Neutrophil (primary cell): Measurements from ENCODE around the gene PEX11B.
A peak's percentile ranks its signal among the peaks of the same experiment; 100 is the strongest.
"Not testable (repeated sequence)": the region's sequence is repeated elsewhere in the genome, so short reads cannot be mapped to it uniquely, and the experiment has no call there.

Experiments used
- H3K27ac ChIP-seq: fragments of 200-600 bp; sonication (generic); 2 replicates; pipeline ENCODE4 v1.5.1; 2016; ENCODE audit warnings: mild to moderate bottlenecking, moderate library complexity
- H3K27me3 ChIP-seq: fragments of 200-600 bp; sonication (generic); 2 replicates; pipeline ENCODE4 v1.6.0; 2016; ENCODE audit warnings: mild to moderate bottlenecking
- H3K36me3 ChIP-seq: fragments of 200-600 bp; sonication (generic); 2 replicates; pipeline ENCODE4 v1.5.1; 2017
- H3K4me1 ChIP-seq, 2 experiments: fragments of 200-600 bp in 1 of 2; sonication (generic) in 1 of 2; 1 replicate in 1 of 2; 2 replicates in 1 of 2; pipeline versions ENCODE4 v1.5.1 to v1.6.1; 2013 to 2016; ENCODE audit warnings: low read depth in 1 of 2, low read length in 1 of 2, mild to moderate bottlenecking in 1 of 2, moderate library complexity in 1 of 2; ENCODE audit not compliant: control insufficient read depth in 1 of 2, insufficient read depth in 1 of 2
- H3K4me3 ChIP-seq, 2 experiments: fragments of 200-600 bp in 1 of 2; sonication (generic) in 1 of 2; 1 replicate in 1 of 2; 2 replicates in 1 of 2; pipeline ENCODE4 v1.5.1; 2013 to 2016; ENCODE audit warnings: low read depth in 1 of 2, low read length in 1 of 2, mild to moderate bottlenecking in 1 of 2, moderate library complexity in 1 of 2
- H3K9me3 ChIP-seq: fragments of 200-600 bp; sonication (generic); 2 replicates; pipeline ENCODE4 v1.5.1; 2016
- TF ChIP-seq, protein P1 (sequence below): fragments of 200-600 bp; sonication (generic); IDR thresholded peaks from 2 replicates; pipeline ENCODE4 v1.5.1; 2016; ENCODE audit warnings: antibody characterized with exemption

The PEX11B gene

DNA sequence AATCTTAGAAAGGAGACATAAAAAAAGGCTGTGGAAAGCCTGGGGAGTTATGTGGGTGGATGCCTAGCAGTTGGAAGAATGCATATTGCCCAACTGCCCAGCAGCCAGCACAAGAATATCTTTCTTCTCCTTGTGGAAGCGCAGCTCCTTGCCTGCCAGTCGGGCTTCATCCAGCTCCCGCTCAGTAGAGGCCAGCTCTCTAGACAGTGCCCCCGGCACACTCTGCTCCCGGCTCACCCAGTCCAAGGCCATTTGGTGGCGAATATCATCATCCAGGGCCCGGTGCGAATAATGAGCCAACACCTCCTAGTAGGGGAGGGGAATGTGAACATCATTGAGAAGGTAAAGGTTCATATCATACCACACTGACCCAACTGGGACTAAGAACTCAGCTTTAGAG lies 17.7 kb upstream of the PEX11B start:
- no peak overlapping the region for H3K27ac ChIP-seq
- peaks cover 15% of the 10 kb centered on the region for H3K36me3 ChIP-seq
- H3K4me1 ChIP-seq, result peaks cover 10 to 13% of the 10 kb centered on the region in 2 experiments
- TF ChIP-seq, protein P1, sequence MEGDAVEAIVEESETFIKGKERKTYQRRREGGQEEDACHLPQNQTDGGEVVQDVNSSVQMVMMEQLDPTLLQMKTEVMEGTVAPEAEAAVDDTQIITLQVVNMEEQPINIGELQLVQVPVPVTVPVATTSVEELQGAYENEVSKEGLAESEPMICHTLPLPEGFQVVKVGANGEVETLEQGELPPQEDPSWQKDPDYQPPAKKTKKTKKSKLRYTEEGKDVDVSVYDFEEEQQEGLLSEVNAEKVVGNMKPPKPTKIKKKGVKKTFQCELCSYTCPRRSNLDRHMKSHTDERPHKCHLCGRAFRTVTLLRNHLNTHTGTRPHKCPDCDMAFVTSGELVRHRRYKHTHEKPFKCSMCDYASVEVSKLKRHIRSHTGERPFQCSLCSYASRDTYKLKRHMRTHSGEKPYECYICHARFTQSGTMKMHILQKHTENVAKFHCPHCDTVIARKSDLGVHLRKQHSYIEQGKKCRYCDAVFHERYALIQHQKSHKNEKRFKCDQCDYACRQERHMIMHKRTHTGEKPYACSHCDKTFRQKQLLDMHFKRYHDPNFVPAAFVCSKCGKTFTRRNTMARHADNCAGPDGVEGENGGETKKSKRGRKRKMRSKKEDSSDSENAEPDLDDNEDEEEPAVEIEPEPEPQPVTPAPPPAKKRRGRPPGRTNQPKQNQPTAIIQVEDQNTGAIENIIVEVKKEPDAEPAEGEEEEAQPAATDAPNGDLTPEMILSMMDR, result no peak
- H3K4me3 ChIP-seq, result no peak overlapping the region
- no peaks in the 10 kb centered on the region for H3K9me3 ChIP-seq
- H3K27me3 ChIP-seq, result no peaks in the 10 kb centered on the region

DNA sequence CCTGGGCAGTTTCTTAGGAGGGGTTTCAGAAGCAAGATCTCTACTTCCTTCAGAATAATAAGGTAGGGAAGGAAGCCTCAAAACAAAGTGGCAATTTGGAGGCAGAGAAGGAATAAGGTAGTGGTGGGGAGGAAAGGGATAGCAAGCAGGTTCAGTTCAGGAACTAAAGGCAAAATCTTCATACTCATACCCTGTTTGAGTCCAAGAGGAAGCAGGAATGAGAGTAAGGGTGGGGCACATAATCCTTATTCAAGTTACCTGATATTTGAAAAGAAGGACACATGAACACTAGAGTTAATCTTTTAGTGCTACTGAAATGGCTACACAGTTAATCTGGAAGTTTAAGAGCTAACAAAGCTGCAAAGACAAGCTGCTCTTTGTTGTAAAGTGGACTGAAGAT lies 17.2 kb upstream of the PEX11B start:
- TF ChIP-seq, protein P1, result no peak
- Histone ChIP-seq H3K27me3 (no peaks in the 10 kb centered on the region), H3K4me1 (peaks cover 10 to 13% of the 10 kb centered on the region in 2 experiments), H3K9me3 (no peaks in the 10 kb centered on the region), H3K4me3 (no peak overlapping the region), H3K36me3 (peaks cover 14% of the 10 kb centered on the region), H3K27ac (no peak overlapping the region)

DNA sequence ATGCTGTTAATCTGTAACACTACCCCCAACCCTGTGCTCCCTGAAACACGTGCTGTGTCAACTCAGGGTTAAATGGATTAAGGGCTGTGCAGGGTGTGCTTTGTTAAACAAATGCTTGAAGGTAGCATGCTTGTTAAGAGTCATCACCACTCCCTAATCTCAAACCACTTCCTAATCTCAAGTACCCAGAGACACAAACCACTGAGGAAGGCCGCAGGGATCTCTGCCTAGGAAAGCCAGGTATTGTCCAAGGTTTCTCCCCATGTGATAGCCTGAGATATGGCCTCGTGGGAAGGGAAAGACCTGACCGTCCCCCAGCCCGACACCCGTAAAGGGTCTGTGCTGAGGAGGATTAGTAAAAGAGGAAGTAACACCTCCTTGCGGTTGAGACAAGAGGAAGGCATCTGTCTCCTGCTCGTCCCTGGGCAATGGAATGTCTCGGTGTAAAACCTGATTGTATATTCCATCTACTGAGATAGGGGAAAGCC lies 14.0 kb upstream of the PEX11B start:
- Histone ChIP-seq H3K4me1 (peaks cover 16 to 21% of the 10 kb centered on the region in 2 experiments), H3K4me3 (peak overlapping the region; percentile 8 to 41), H3K27ac (peak overlapping the region; percentile 72), H3K36me3 (peaks cover 14% of the 10 kb centered on the region)
- H3K27me3 ChIP-seq, H3K9me3 ChIP-seq: not testable (repeated sequence)

DNA sequence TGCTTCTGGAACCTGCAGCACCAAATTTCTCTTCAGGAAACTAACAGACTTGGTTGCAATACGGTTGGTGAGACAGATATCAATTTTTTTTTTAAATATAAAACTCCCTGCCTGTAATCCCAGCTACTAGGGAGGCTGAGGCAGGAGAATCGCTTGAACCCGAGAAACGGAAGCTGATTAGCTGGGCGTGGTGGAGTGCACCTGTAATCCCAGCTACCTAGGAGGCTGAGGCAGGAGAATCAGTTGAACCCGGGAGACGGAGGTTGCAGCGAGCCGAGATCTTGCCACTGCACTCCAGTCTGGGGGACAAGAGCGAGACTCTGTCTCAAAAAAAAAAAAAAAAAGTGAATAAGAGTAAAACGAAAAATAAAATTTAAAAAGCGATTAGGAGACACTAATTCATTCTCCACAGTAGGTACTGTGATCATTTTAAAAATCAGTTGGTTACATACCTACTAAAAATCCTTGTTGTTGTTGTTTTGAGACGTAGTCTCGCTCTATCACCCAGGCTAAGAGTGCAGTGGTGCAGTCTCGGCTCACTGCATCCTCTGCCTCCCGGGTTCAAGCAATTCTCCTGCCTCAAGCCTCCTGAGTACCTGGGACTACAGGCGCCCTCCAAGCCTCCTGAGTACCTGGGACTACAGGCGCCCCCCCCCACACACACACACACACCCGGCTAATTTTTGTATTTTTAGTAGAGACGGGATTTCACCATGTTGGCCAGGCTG lies 9.6 kb upstream of the PEX11B start:
- H3K4me3 ChIP-seq, result peak overlapping the region; percentile 67 to 95
- H3K4me1 ChIP-seq, result peaks cover 37 to 38% of the 10 kb centered on the region in 2 experiments
- TF ChIP-seq, protein P1, result no peak
- H3K27ac ChIP-seq, result peak overlapping the region; percentile 95
- no peaks in the 10 kb centered on the region for H3K9me3 ChIP-seq
- H3K36me3 ChIP-seq, result peaks cover 13% of the 10 kb centered on the region
- H3K27me3 ChIP-seq, result no peaks in the 10 kb centered on the region

DNA sequence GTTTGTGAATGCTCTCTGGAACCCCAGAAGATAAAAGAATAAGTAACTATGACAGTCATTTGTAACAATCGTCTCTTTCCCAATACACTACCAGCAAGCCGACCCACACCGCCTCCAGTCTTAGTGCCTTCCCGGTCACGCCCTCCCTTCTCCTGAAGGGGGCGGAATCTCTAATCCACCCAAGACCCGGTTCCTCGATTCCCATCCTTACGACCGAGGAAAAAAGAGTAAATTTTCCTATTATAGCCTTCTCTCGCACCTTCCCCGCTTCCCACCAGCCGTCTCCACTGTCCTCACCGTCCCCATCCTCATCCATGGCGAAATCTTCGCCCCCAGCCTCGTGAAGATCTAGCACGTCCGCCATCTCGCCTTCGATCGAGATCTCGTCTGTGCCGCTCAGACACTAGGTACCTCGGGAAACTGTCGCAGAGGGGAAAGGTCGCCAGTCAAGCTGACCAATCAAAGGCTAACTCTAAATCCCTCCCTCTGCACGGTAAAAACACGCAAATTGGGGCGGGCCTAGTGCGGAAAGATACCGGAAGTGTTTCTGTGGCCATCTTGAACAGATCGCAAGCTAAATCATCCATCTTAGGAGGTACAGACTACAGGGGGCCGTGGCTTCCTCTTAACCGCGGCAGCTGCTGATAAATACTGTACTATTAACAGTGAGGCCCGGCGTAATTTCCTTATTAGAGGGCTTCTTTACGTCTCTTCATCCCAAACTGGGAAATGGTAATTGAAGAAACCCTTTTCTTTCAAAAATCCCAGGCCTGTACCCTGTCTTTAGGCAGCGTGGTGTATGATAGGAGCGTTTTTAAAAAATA lies 8.8 kb upstream of the PEX11B start, which contains the start of gene RBM8A:
Gene RBM8A (minus strand): TSS at position 422 of the 824 bp plus-strand sequence. CDS start 58 bp downstream, at position 364.
- TF ChIP-seq, protein P1, result peak; percentile 62

More for the DNA sequence above, 8.8 kb upstream of the PEX11B start, which contains the start of gene RBM8A:
- Histone ChIP-seq H3K4me3 (peak within 1 kb of the TSS; percentile 67 to 95), H3K36me3 (peaks cover 13% of the 10 kb centered on the region), H3K27ac (peak within 1 kb of the TSS; percentile 95), H3K4me1 (peaks cover 37 to 38% of the 10 kb centered on the region in 2 experiments), H3K27me3 (no peaks in the 10 kb centered on the region), H3K9me3 (no peaks in the 10 kb centered on the region)
